NCI-H226 (cell line): ENCODE measurements around the gene SPAG4.

Experiments
- DNase-seq: peaks from one replicate; pipeline ENCODE4 v3.0.0-alpha.2; 2015

Gene SPAG4

DNA sequence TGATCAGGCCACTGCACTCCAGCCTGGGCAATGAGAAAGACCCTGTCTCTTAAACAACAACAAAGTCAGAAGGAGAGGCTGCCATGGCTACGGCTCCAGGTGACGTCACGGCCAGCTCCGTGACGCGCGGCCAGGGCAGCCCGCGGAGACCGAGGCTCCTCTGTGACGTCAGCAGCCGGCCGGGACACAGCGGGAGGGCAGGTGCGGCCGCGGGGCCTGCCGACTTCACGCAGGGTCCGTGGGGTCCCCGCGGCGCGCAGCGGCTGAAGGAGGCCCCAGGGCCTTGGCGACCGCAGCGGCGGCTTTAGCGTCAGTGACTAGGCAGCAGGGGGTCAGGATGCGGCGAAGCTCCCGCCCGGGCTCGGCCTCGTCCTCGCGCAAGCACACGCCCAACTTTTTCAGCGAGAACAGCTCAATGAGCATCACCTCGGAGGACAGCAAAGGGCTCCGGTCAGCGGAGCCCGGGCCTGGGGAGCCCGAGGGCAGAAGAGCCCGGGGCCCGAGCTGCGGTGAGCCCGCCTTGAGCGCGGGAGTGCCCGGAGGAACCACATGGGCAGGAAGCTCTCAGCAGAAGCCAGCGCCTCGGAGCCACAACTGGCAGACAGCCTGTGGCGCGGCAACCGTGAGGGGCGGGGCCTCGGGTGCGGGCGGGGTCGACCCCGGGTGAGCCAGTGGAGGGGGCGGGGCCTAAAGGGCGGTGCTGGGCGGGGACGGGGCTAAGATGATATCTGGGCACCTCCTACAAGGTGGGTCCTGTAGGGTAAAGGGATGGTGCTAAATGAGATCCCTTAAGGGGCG, at the start of gene SPAG4:
TSS of gene SPAG4 (plus strand) at position 163 of the 798 bp plus-strand sequence. CDS start at position 338, 175 bp downstream.
- peak; percentile 97 for DNase-seq

- no peak for DNase-seq
Observed at GRCh38 chr20:35568645-35569044, 47.0 kb upstream of the SPAG4 start.

DNA sequence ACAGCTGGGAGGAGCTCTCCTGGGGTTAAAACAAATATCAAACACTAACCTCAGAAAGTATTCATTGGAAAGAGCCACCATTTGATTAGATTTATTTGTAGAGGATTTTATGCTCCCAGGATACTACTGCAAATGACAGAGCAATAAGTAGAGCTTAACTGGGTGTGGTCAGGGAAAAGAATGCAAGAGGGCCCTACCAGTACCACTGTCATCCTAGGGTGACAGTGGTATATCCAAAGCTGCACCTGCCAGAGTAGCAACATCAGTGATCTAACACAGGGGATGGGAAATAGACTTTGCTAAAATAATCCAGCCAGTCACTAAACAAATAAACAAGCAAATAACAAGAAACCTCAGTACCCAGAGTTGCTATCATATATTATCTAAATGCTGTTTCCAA, 44.1 kb upstream of the SPAG4 start:
- no peak for DNase-seq

DNA sequence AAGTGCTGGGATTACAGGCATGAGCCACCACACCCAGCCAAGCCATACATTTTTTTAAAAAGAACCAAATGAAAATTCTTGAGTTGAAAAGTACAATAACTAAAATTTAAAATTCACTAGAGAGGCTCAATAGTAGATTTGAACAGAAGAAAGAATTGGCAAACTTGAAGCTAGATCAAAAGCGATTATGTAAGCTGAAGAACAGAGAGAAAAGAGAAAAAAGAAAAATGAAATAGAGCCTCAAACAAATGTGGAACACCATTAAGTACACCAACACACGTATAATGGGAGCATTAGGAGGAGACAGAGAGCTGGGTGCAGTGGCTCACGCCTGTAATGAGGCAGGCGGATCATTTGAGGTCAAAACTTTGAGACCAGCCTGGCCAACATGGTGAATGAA, 42.8 kb upstream of the SPAG4 start:
- no peak for DNase-seq

DNA sequence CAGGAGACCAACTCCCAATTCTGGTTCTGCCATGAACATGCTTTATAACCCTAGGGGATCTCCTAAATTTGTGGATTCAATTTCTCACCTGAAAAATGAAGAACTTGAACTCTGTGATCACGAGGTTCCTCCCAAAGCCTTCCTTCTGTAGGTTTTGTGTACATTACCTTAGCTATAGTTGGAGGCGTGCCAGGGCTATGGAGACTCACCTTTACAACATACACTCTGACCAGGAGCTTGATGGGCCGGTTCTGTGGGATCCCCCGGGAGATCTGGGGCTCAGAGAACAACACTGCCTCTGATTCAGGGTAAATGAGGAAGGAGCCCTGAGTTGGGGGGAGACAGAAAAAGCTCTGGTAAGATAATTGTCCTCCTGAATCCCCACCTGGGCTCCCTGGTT, 39.7 kb upstream of the SPAG4 start:
- no peak for DNase-seq

GRCh38 chr20:35576816-35577215, 38.8 kb upstream of the SPAG4 start:
- DNase-seq = no peak

DNA sequence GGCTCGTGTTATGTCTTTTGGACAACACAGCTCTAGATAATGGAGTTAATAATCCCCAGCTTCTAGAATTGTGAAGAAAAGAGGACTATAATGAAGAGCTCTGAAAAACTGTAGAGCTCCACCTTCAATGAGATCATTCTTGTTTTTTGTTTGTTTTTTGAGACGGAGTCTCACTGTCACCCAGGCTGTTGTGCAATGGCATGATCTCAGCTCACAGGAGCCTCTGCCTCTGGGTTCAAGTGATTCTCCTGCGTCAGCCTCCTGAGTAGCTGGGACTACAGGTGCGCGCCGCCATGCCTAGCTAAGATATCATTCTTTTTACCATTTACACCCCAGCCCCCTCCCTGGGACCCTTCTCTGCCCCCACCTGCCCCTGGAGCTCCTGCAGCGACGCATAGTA, 37.2 kb upstream of the SPAG4 start:
- DNase-seq = no peak

DNA sequence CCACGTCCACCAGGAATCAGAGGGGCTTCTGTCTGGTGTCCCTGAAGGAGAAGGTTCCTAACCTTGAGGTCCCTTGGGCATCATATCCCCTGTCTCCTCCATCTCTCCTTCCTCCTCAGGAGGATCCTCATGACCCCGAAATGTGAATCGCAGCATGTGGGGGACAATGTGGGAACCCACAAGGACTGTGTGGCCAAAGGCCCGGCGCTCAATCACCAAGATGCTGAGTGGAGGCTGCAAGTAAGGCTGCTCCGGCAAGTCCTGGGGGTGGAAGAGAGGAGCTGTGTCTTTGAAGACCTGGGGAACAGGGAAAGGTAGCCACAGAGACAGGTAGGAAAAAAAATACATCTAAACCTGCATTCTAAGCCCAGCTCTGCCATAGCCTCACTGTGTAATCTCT, 36.4 kb upstream of the SPAG4 start:
- DNase-seq = no peak

GRCh38 chr20:35582131-35582530, 33.5 kb upstream of the SPAG4 start:
- no peak for DNase-seq

DNA sequence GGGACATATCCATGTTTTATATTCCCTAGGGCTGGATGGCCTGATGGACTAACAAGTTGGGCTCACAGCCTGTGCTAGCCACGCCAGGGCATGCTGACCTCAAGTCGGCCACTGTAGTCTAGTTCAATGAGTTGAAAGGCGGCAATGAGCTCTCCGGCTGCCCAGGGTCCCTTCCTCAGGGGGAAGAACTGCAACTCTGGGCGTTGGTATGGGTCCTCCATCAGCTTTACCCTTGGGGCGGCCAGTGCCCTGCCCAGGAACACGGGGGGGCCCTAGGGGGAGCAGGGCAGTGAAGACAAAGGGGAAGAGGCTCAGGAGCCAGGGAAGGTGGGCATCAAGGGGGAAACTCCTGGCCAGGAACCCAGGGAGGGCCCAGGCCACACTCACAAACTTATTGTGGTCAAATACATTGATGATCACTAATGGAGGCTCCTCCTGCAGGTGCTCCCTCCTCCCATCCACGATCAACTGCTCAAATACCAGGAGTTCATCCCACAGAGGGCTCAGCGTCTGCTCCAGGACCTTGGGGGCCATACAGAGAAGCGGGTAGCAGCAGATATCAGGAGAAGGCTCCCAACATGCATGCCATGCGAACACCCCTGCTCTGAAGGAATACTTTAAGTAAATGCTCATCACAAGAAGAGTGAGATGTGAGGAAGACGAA, 32.8 kb upstream of the SPAG4 start:
- no peak for DNase-seq

GRCh38 chr20:35583636-35584560, 31.7 kb upstream of the SPAG4 start:
- no peak for DNase-seq

DNA sequence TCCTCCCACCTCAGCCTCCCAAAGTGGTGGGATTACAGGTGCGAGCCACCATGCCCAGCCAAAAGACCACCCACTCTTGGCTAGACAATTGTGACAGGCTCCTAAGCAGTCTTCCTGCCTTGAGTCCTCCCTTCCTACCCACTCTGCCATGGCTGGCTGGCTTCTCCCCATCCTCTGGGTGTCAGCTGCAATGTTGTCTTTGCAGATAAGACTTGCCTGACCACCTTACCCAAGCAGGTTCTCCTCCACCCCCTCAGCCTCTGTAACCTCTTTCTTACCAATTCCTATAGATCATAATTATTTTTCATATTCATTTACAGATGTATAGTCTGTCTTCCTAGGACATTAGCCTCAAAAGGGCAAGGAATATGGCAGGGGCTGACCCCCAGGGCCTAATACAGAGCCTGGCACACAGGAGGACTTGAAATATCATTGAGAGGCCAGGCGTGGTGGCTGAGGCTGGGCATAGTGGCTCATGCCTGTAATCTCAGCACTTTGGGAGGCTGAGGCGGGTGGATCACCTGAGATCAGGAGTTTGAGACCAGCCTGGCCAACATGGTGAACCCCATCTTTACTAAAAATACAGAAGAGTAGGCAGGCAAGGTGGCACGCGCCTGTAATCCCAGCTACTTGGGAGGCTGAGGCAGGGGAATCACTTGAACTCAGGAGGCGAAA, 28.7 kb upstream of the SPAG4 start:
- DNase-seq = no peak

GRCh38 chr20:35587436-35587835, 28.2 kb upstream of the SPAG4 start:
- DNase-seq = no peak

DNA sequence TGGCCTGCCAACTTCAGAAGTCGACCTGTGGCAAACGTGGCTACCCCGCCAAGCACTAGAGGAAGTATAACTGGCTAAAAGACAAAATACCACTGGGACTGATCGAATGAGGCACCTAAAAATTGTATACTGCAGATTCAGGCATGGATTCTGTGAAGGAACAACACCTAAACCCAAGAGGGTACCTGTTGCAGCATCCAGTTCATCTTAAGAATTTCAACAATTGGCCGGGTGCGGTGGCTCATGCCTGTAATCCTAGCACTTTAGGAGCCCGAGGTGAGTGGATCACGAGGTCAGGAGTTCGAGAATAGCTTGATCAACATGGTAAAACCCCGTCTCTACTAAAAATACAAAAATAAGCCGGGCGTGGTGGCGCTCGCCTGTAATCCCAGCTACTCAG, 27.2 kb upstream of the SPAG4 start:
- DNase-seq = no peak

- DNase-seq = no peak
Observed at GRCh38 chr20:35592339-35592974, 23.2 kb upstream of the SPAG4 start.

DNA sequence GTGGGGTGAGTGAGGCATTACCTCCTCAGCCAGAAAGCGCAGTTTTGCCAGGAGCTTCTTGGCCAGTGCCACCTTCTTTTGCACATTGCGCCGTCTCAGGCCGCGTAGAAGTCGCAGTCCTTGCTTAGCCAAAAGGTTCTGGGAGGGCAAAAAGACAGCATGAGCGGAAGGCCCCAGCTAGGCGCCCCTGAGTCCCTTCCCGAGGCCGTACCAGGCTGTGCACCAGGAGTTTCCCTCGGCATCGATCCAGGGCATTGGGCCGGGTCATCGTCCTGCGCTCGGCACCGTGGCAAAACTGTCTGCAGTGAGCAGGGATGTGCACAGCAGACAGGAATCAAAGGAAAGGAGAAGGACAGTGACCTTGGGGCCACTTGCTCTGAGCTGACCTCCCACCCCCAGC, 20.2 kb upstream of the SPAG4 start:
- DNase-seq = no peak

GRCh38 chr20:35595901-35596300, 19.7 kb upstream of the SPAG4 start:
- DNase-seq = no peak

- DNase-seq = no peak
Observed at GRCh38 chr20:35597186-35597585, 18.4 kb upstream of the SPAG4 start.

- no peak for DNase-seq
Observed at GRCh38 chr20:35598476-35598875, 17.2 kb upstream of the SPAG4 start.

- DNase-seq = no peak
Observed at GRCh38 chr20:35598899-35599775, 16.5 kb upstream of the SPAG4 start.

GRCh38 chr20:35599776-35600120, 15.9 kb upstream of the SPAG4 start:
- no peak for DNase-seq
